K562 (cell line): ENCODE data around the gene NDUFAF5. TPM values are rescaled to one million over a fixed set of nuclear protein-coding genes. Genes with fewer than 3 reads are reported as not detected.

Experiments
- ATAC-seq: fragments of 200-7000 bp; cut with Tn5 transposase; 3 replicates; pipeline ENCODE4 v1.9.1; 2020; ENCODE audit warnings: moderate library complexity
- BruUV-seq: library from RNA; stranded (reverse); fragments of 400-500 nt; replicated peaks from 2 replicates; lab custom pipeline; 2021; lab: Mats Ljungman, UMichigan
- CTCF ChIA-PET: fragments of 300-600 bp; formaldehyde crosslinking; extraction: SDS; loops from one replicate; lab custom pipeline; 2021; ENCODE audit warnings: low intra/inter-chr PET ratio; lab: Yijun Ruan, JAX
- POLR2A ChIA-PET: fragments of 300-600, 350-650 bp; sonication (Branson Sonifier 250); formaldehyde crosslinking; extraction: SDS; loops from one replicate; lab custom pipeline; 2021; ENCODE audit warnings: antibody characterized with exemption, inconsistent platforms; lab: Yijun Ruan, JAX
- DNase-seq, 4 experiments: peaks; one replicate each; pipeline versions ENCODE4 v3.0.0 to v3.0.0-alpha.2; 2011 to 2018; ENCODE audit warnings: low spot score in 3 of 4, mixed read lengths in 3 of 4; ENCODE audit errors: extremely low read depth in 1 of 4
- FAIRE-seq: peaks from 2 replicates; lab custom pipeline; 2011; peaks lifted over from hg19 to GRCh38; lab: Jason Lieb, UNC
- H2AFZ ChIP-seq: 2 replicates; pipeline ENCODE4 v1.6.0; 2011; ENCODE audit warnings: low read depth, low read length, control low read depth, inconsistent platforms
- H3K27ac ChIP-seq: fragments of 200-600 bp; 3 replicates; pipeline ENCODE4 v1.8.0; 2011; ENCODE audit warnings: low read depth, mild to moderate bottlenecking, control low read depth, inconsistent platforms, low read length, moderate library complexity, mixed read lengths; ENCODE audit errors: extremely low read depth
- H3K27me3 ChIP-seq, 2 experiments: fragments of 300-600 bp in 1 of 2; 2 replicates in 1 of 2; 3 replicates in 1 of 2; pipeline versions ENCODE4 v1.6.0 to v1.8.0; 2011; ENCODE audit warnings: inconsistent platforms in 2 of 2, low read length in 2 of 2, mild to moderate bottlenecking in 1 of 2, mixed read lengths in 1 of 2, moderate library complexity in 1 of 2; ENCODE audit not compliant: control insufficient read depth in 2 of 2, insufficient read depth in 2 of 2
- H3K36me3 ChIP-seq: fragments of 300-600 bp; 3 replicates; pipeline ENCODE4 v1.8.0; 2011; ENCODE audit warnings: mild to moderate bottlenecking, low read length, inconsistent platforms; ENCODE audit not compliant: control insufficient read depth, insufficient read depth
- H3K4me1 ChIP-seq, 2 experiments: fragments of 200-600 bp in 1 of 2; replicated peaks in 1 of 2; 2 replicates in 1 of 2; 3 replicates in 1 of 2; pipeline versions ENCODE4 v1.5.1 to v1.8.0; 2011; ENCODE audit warnings: inconsistent platforms in 2 of 2, low read length in 2 of 2, mild to moderate bottlenecking in 1 of 2, mixed read lengths in 1 of 2, moderate library complexity in 1 of 2; ENCODE audit not compliant: control insufficient read depth in 2 of 2, insufficient read depth in 2 of 2
- H3K4me2 ChIP-seq: 2 replicates; pipeline ENCODE4 v1.6.1; 2011; ENCODE audit warnings: low read length, control low read depth, inconsistent platforms, mixed read lengths; ENCODE audit not compliant: insufficient read depth
- H3K4me3 ChIP-seq: fragments of 200-600 bp; sonication (generic), shearing (Covaris generic); 2 replicates; pipeline ENCODE4 v1.5.1; 2016; ENCODE audit warnings: control low read depth, inconsistent platforms
- H3K79me2 ChIP-seq: fragments of 200-600 bp; 3 replicates; pipeline ENCODE4 v1.8.0; 2011; ENCODE audit warnings: low read length, inconsistent platforms; ENCODE audit not compliant: control insufficient read depth, insufficient read depth
- H3K9ac ChIP-seq, 2 experiments: 2 replicates each; pipeline versions ENCODE4 v1.6.0 to v1.6.1; 2011; ENCODE audit warnings: low read depth in 2 of 2, low read length in 2 of 2, control low read depth in 1 of 2, inconsistent platforms in 1 of 2, mild to moderate bottlenecking in 1 of 2, mixed read lengths in 1 of 2; ENCODE audit not compliant: insufficient read depth in 1 of 2
- H3K9me1 ChIP-seq: one replicate; pipeline ENCODE4 v1.6.0; 2011; ENCODE audit warnings: inconsistent platforms, mild to moderate bottlenecking, low read length, moderate library complexity; ENCODE audit not compliant: control insufficient read depth, insufficient read depth
- H3K9me3 ChIP-seq: replicated peaks from 2 replicates; pipeline ENCODE4 v1.5.1; 2011; ENCODE audit warnings: low read depth, low read length, inconsistent platforms; ENCODE audit not compliant: control insufficient read depth, insufficient read depth
- H4K20me1 ChIP-seq: replicated peaks from 2 replicates; pipeline ENCODE4 v1.6.1; 2011; ENCODE audit warnings: low read length, inconsistent platforms, mixed read lengths; ENCODE audit not compliant: control insufficient read depth, insufficient read depth
- KDM5B ChIP-seq: fragments of 200-600 bp; sonication (generic); IDR thresholded peaks from 2 replicates; pipeline ENCODE4 v1.6.1; 2012; ENCODE audit warnings: low read depth, mild to moderate bottlenecking, moderate library complexity, low read length, control low read depth, inconsistent platforms; ENCODE audit not compliant: insufficient replicate concordance
- LARP7 ChIP-seq: fragments of 450-650 bp; IDR thresholded peaks from 2 replicates; pipeline ENCODE4 v1.6.1; 2016
- MITF ChIP-seq: IDR thresholded peaks from 2 replicates; pipeline ENCODE4 v1.6.1; 2014; ENCODE audit warnings: antibody characterized with exemption
- SRSF9 ChIP-seq: fragments of 200-400 bp; formaldehyde crosslinking; IDR thresholded peaks from 2 replicates; pipeline ENCODE4 v1.6.1; 2017; ENCODE audit warnings: low read depth, low read length, borderline replicate concordance
- ZNF143 ChIP-seq: sonication (generic); formaldehyde crosslinking; IDR thresholded peaks from 2 replicates; pipeline ENCODE4 v1.9.0; 2022; ENCODE audit warnings: mild to moderate bottlenecking, missing genetic modification reagents
- WGBS: fragments of 100-300 bp; shearing (Covaris generic); methylation state at CpG from one replicate; pipeline ENCODE4 v1.1.6; 2016; ENCODE audit warnings: low coverage, mixed read lengths; ENCODE audit not compliant: insufficient coverage; ENCODE audit errors: missing lambda C conversion rate; 5-methylcytosine and 5-hydroxymethylcytosine counted together
- in situ Hi-C: fragments of 300-500 bp; cut with MboI; formaldehyde crosslinking; loops from 4 replicates; pipeline ENCODE4 v1.15.0; 2018; ENCODE audit warnings: inconsistent platforms, mixed read lengths
- intact Hi-C: fragments of 100-400 bp; cut with micrococcal nuclease; formaldehyde crosslinking; loops from 2 replicates; pipeline ENCODE4 v1.14.2; 2022
- polyA plus RNA-seq, 8 experiments: library from polyadenylated mRNA; depleted of rRNA in 4 of 8; stranded (reverse) in 5 of 8; unstranded in 3 of 8; fragments of >200 nt; fragmentation: Nextera tagmentation in 2 of 8; fragmentation: Illumina TruSeq in 1 of 8; extraction: Ambion mirVana in 2 of 8; extraction: Trizol in 1 of 8; gene quantifications; 2 replicates each; pipeline versions ENCODE4 v1.2.1 to v1.2.3, GENCODE V29; 2011 to 2014; ENCODE audit warnings: inconsistent platforms in 1 of 8, missing spikeins in 1 of 8
- total RNA-seq, 7 experiments: library from RNA; depleted of rRNA in 6 of 7; stranded (reverse); fragments of >200 nt in 6 of 7; fragmentation: Illumina TruSeq in 2 of 7; extraction: Trizol in 2 of 7; gene quantifications; 2 replicates each; pipeline versions ENCODE4 v1.2.1 to v1.2.3, GENCODE V29; 2011 to 2021; ENCODE audit warnings: low replicate concordance in 1 of 7

NDUFAF5 gene
- total and polyA plus RNA-seq, 9 of the 15 experiments (the other 6 are each of a cell fraction or from before 2014, with no cell fraction given) = 17.2 to 33.1 (median 27.3) TPM

DNA sequence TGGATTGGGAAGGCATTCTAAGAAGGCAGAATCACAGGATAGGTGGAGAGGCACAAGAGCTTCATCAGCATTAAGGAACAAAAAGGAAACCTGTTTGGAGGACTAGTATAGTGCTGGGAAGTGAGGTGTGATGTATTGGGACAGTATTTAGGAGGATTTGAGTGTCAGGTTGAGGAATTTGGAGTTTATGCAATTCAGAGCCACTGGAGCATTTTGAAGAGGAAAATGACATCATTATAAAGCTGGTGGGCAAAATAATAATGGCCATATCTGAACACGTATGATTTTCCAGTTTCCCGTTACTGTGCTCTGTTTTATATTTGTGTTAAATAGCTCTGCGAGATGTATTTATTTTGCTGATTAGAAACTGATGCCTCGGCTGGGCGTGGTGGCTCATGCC, 14.2 kb downstream of the NDUFAF5 start:
- POLR2A ChIA-PET = interaction anchor here (2.0 kb wide), 1 partner anchor 10 kb away, joined by 5 read pairs; no protein-coding TSS in a partner anchor
- H2AFZ ChIP-seq = no peak overlapping the region
- H3K4me2 ChIP-seq = no peak overlapping the region
- FAIRE-seq (no peak), ATAC-seq (no peak), DNase-seq (no peak)
- CTCF ChIA-PET = no interaction called here
- no peaks in the 10 kb centered on the region for H3K4me1 ChIP-seq
- H3K9me1 ChIP-seq = no peaks in the 10 kb centered on the region
- H3K36me3 ChIP-seq = peaks cover 85% of the 10 kb centered on the region
- intact Hi-C loops = no loop called here
- H4K20me1 ChIP-seq = no peaks in the 10 kb centered on the region
- TF ChIP-seq ZNF143 (CRISPR knock-in tag) = no peak
- TF ChIP-seq KDM5B = no peak
- TF ChIP-seq MITF = no peak
- no peak for TF ChIP-seq LARP7
- no peak for TF ChIP-seq SRSF9
- H3K9me3 ChIP-seq = no peaks in the 10 kb centered on the region
- no peak overlapping the region for H3K9ac ChIP-seq
- WGBS = 78% methylated on average over 5 of the region's 5 CpGs
- H3K27ac ChIP-seq = no peak overlapping the region
- in situ Hi-C loops = no loop called here
- no peaks in the 10 kb centered on the region for H3K27me3 ChIP-seq
- H3K79me2 ChIP-seq = no peaks in the 10 kb centered on the region
- no peak overlapping the region for H3K4me3 ChIP-seq
- no TSS peak for BruUV-seq
